ENCODE measurements around the gene MED12L. TPM values are rescaled to one million over a fixed set of nuclear protein-coding genes. Genes with fewer than 3 reads are reported as not detected.
"Not testable (repeated sequence)": the region's sequence is repeated elsewhere in the genome, so short reads cannot be mapped to it uniquely, and the experiment has no call there.

The MED12L gene
- polyA plus RNA-seq, 1 experiment = 0.06 TPM

DNA sequence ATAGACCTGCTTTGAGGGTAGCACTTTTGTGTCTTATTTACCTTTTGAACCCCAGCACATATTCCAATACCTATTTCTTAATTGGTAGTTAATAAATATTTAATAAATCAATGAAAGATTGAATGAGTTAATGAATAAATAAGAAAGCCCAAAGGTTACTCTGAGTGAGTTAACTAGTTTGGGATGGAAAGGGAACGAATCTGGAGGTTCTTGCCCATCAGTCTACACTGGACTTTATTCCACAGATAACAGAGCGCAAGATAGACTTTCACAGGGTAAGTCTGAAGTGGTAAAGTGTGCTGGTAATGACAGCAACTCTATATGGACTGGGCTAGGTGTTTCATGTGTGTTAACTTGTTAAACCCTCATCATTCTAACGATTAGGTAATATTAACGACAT is 33.1 kb upstream of the MED12L start:
- no peaks in the 10 kb centered on the region for H3K36me3 ChIP-seq (ENCODE audit: control insufficient read depth, insufficient read depth, low read length)
- TF ChIP-seq, protein P1, sequence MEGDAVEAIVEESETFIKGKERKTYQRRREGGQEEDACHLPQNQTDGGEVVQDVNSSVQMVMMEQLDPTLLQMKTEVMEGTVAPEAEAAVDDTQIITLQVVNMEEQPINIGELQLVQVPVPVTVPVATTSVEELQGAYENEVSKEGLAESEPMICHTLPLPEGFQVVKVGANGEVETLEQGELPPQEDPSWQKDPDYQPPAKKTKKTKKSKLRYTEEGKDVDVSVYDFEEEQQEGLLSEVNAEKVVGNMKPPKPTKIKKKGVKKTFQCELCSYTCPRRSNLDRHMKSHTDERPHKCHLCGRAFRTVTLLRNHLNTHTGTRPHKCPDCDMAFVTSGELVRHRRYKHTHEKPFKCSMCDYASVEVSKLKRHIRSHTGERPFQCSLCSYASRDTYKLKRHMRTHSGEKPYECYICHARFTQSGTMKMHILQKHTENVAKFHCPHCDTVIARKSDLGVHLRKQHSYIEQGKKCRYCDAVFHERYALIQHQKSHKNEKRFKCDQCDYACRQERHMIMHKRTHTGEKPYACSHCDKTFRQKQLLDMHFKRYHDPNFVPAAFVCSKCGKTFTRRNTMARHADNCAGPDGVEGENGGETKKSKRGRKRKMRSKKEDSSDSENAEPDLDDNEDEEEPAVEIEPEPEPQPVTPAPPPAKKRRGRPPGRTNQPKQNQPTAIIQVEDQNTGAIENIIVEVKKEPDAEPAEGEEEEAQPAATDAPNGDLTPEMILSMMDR (IDR thresholded peaks at IDR 0.05; ENCODE audit: insufficient read depth, low read depth, low read length) = no peak
- DNase-seq (ENCODE audit: low read depth) = no peak
- H3K4me3 ChIP-seq (ENCODE audit: low read depth, low read length) = no peak overlapping the region
- ChIA-PET POLR2A (no interaction called here), CTCF (no interaction called here)
- H3K27me3 ChIP-seq (ENCODE audit: control insufficient read depth, insufficient read depth, low read length) = peaks cover 2% of the 10 kb centered on the region; the same call in 1 of the 2 replicates

DNA sequence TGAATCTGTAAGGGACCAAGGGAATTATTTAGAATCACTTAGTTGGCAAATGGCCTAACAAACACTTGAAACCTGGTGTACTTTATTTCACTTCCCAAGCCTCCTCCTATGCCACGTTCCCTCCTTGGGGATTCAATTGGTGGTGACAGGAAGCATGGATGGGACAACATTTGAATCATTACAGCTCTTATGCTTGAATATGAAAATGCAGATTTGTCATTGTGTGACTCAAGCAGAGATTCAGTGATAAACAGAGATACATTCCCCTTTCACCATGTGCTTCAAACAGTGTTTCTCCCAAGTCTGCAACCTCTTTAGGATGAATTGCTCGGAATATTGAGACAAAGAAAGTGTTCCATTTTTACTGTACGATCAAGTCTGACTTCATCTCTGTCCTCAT is 32.7 kb upstream of the MED12L start:
- DNase-seq (ENCODE audit: low read depth) = no peak
- ChIA-PET CTCF (no interaction called here), POLR2A (no interaction called here)
- Histone ChIP-seq H3K36me3 (ENCODE audit: control insufficient read depth, insufficient read depth, low read length) (no peaks in the 10 kb centered on the region), H3K4me3 (ENCODE audit: low read depth, low read length) (no peak overlapping the region), H3K27me3 (ENCODE audit: control insufficient read depth, insufficient read depth, low read length) (peaks cover 2% of the 10 kb centered on the region; the same call in 1 of the 2 replicates)
- TF ChIP-seq, protein P1 (IDR thresholded peaks at IDR 0.05; ENCODE audit: insufficient read depth, low read depth, low read length) = no peak

DNA sequence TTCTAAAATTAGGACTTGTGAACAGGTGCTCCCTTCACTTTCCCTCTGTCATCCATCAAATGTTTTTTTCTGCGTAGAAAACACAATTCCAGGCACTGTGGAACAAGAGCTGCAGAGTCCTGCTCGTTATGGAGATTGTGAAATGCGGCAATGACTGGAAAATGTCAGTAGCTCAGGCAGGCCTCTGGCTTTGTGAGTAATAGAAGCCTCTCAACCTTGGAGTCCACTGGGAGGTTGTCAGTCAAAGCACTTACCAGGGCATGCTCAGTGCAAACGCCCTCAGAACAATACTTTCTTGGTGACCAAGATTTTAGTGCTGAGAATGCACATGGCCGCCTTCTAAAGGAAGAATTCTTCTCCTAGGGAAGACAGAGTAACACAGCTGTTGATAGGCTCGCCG is 26.7 kb upstream of the MED12L start:
- no peak for DNase-seq (ENCODE audit: low read depth)
- H3K27me3 ChIP-seq (ENCODE audit: control insufficient read depth, insufficient read depth, low read length) = no peaks in the 10 kb centered on the region
- no peak overlapping the region for H3K4me3 ChIP-seq (ENCODE audit: low read depth, low read length)
- TF ChIP-seq, protein P1 (IDR thresholded peaks at IDR 0.05; ENCODE audit: insufficient read depth, low read depth, low read length) = no peak
- ChIA-PET CTCF (interaction anchor here (0.6 to 1.2 kb wide), 2 partner anchors 24 to 245 kb away, joined by 3 read pairs; no protein-coding TSS in a partner anchor), POLR2A (no interaction called here)
- H3K36me3 ChIP-seq (ENCODE audit: control insufficient read depth, insufficient read depth, low read length) = no peaks in the 10 kb centered on the region

DNA sequence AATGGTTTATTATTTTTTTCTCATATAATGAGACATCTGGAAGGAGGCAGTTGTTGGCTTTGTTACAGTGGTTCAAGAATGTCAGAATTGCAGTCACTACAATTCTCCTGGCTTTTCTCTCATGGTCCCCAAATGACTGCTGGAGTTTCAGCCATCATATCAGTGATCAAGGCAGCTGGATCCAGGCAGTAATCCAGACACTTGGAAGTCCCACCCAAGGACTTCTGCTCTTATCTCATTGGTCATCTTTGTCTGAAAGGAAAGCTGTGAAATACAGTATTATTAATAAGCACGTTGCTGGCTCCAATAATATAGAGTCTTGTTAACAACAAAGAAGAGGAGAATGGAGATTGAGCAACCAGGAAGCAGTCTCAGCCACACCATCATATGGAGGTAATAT is 22.9 kb upstream of the MED12L start:
- ChIA-PET POLR2A (no interaction called here), CTCF (no interaction called here)
- H3K36me3 ChIP-seq (ENCODE audit: control insufficient read depth, insufficient read depth, low read length) = no peaks in the 10 kb centered on the region
- no peak overlapping the region for H3K4me3 ChIP-seq (ENCODE audit: low read depth, low read length)
- TF ChIP-seq, protein P1 (IDR thresholded peaks at IDR 0.05; ENCODE audit: insufficient read depth, low read depth, low read length) = no peak
- DNase-seq (ENCODE audit: low read depth) = no peak
- no peaks in the 10 kb centered on the region for H3K27me3 ChIP-seq (ENCODE audit: control insufficient read depth, insufficient read depth, low read length)

DNA sequence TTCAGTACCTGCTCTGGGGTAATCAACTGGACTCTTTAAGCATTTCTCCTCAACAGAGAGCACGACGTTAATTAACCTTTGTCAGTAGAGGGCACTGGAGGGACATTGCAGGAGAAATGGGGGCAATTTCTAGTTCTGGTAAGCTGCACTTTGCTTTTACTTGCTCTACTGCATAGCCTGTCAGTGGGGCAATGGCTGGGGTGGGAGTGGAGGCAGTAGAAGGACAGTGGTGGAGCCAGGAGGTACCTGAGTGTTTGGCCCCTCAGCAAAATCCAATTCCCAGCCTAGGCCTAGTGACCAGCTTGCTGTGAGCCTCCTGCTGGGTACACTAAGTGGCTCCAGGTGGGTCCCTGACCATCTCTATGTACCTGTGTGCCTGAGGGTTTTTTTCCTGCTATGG is 18.3 kb upstream of the MED12L start:
- ChIA-PET CTCF (interaction anchor here (0.9 to 1.3 kb wide), 2 partner anchors 20 to 89 kb away, joined by 3 read pairs; no protein-coding TSS in a partner anchor), POLR2A (no interaction called here)
- no peaks in the 10 kb centered on the region for H3K36me3 ChIP-seq (ENCODE audit: control insufficient read depth, insufficient read depth, low read length)
- H3K4me3 ChIP-seq (ENCODE audit: low read depth, low read length) = no peak overlapping the region
- DNase-seq (ENCODE audit: low read depth) = no peak
- H3K27me3 ChIP-seq (ENCODE audit: control insufficient read depth, insufficient read depth, low read length) = no peaks in the 10 kb centered on the region
- TF ChIP-seq, protein P1 (IDR thresholded peaks at IDR 0.05; ENCODE audit: insufficient read depth, low read depth, low read length) = no peak

DNA sequence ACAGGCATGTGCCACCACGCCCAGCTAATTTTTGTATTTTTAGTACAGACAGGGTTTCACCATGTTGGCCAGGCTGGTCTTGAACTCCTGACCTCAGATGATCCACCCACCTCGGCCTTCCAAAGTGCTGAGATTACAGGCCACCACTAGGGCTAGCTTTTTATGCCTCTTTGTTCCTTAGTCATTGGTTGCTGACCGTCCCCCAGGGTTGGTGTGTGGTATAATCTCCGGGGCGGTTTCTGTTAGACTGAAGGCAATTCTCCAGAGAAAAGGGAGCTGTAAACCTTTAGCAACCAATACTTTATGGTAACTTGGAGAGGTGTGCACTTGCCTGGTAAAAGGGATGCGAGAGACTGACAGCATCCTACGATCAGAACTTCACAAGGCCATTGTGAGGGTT is 12.6 kb upstream of the MED12L start:
- DNase-seq (ENCODE audit: low read depth); H3K27me3 ChIP-seq (ENCODE audit: control insufficient read depth, insufficient read depth, low read length); H3K4me3 ChIP-seq (ENCODE audit: low read depth, low read length); CTCF ChIA-PET; H3K36me3 ChIP-seq (ENCODE audit: control insufficient read depth, insufficient read depth, low read length); POLR2A ChIA-PET: not testable (repeated sequence)
